Liver (tissue), 9 donors: ENCODE results near the gene CDRT4. TPM values are rescaled to one million over a fixed set of nuclear protein-coding genes. Genes with fewer than 3 reads are reported as not detected.

Source experiments
- DNase-seq: peaks from one replicate; pipeline ENCODE4 v3.0.0-alpha.2; 2017; ENCODE audit warnings: low spot score
- H3K27ac ChIP-seq, 2 donors: one replicate each; pipeline ENCODE4 v1.7.0; 2013; ENCODE audit warnings: inconsistent platforms in 2 of 2, low read length in 2 of 2, control low read depth in 1 of 2, low read depth in 1 of 2, mild to moderate bottlenecking in 1 of 2
- H3K27me3 ChIP-seq, 4 donors: one replicate each; pipeline versions ENCODE4 v1.6.1 to v1.7.0; 2013; ENCODE audit warnings: low read length in 3 of 4, inconsistent platforms in 1 of 4, mild to moderate bottlenecking in 1 of 4, moderate library complexity in 1 of 4; ENCODE audit not compliant: control insufficient read depth in 4 of 4, insufficient read depth in 4 of 4
- H3K36me3 ChIP-seq, 4 donors: one replicate each; pipeline versions ENCODE4 v1.6.1 to v1.7.0; 2013; ENCODE audit warnings: low read length in 3 of 4, mild to moderate bottlenecking in 3 of 4, low read depth in 1 of 4, moderate library complexity in 1 of 4; ENCODE audit not compliant: control insufficient read depth in 4 of 4, insufficient read depth in 3 of 4
- H3K4me1 ChIP-seq, 4 donors: one replicate each; pipeline versions ENCODE4 v1.6.1 to v1.7.0; 2013; ENCODE audit warnings: low read length in 3 of 4, mild to moderate bottlenecking in 3 of 4, moderate library complexity in 1 of 4; ENCODE audit not compliant: control insufficient read depth in 4 of 4, insufficient read depth in 4 of 4
- H3K4me3 ChIP-seq, 3 donors: one replicate each; pipeline versions ENCODE4 v1.6.1 to v1.7.0; 2013; ENCODE audit warnings: low read length in 3 of 3, control low read depth in 1 of 3, low read depth in 1 of 3, mild to moderate bottlenecking in 1 of 3
- H3K9ac ChIP-seq, 2 donors: one replicate each; pipeline ENCODE4 v1.7.0; 2013; ENCODE audit warnings: low read length in 2 of 2, mild to moderate bottlenecking in 2 of 2, moderate library complexity in 2 of 2, control low read depth in 1 of 2, low read depth in 1 of 2
- H3K9me3 ChIP-seq, 4 donors: one replicate each; pipeline versions ENCODE4 v1.6.1 to v1.7.0; 2013; ENCODE audit warnings: low read length in 3 of 4; ENCODE audit not compliant: control insufficient read depth in 4 of 4
- CTCF ChIP-seq: fragments of 150-350 bp; IDR thresholded peaks from 2 replicates; pipeline ENCODE4 v1.5.1; 2017; ENCODE audit warnings: improper control_type of control experiment, low read depth, low read length; ENCODE audit not compliant: missing input control
- EGR1 ChIP-seq, 2 donors: IDR thresholded peaks; 2 replicates each; pipeline ENCODE4 v1.6.1; 2016 to 2018; ENCODE audit warnings: antibody characterized with exemption in 2 of 2, low read depth in 2 of 2
- FOXA1 ChIP-seq: IDR thresholded peaks from 2 replicates; pipeline ENCODE4 v1.6.1; 2016; ENCODE audit warnings: antibody characterized with exemption
- FOXA2 ChIP-seq: IDR thresholded peaks from 2 replicates; pipeline ENCODE4 v1.6.1; 2016; ENCODE audit warnings: antibody characterized with exemption
- GABPA ChIP-seq, 2 donors: IDR thresholded peaks in 1 of 2; conservative IDR thresholded peaks in 1 of 2; 2 replicates each; pipeline ENCODE4 v1.6.1; 2016; ENCODE audit warnings: antibody characterized with exemption in 2 of 2, mild to moderate bottlenecking in 1 of 2, moderate library complexity in 1 of 2
- HNF4A ChIP-seq, 2 donors: conservative IDR thresholded peaks; 2 replicates each; pipeline ENCODE4 v1.6.1; 2016; ENCODE audit warnings: antibody characterized with exemption in 2 of 2, mild to moderate bottlenecking in 2 of 2
- HNF4G ChIP-seq: IDR thresholded peaks from 2 replicates; pipeline ENCODE4 v1.6.1; 2016; ENCODE audit warnings: antibody characterized with exemption
- JUND ChIP-seq, 2 donors: IDR thresholded peaks; 2 replicates each; pipeline ENCODE4 v1.6.1; 2016; ENCODE audit warnings: antibody characterized with exemption in 2 of 2
- NR2F2 ChIP-seq: IDR thresholded peaks from 2 replicates; pipeline ENCODE4 v1.6.1; 2016; ENCODE audit warnings: antibody characterized with exemption
- RAD21 ChIP-seq, 2 donors: IDR thresholded peaks; 2 replicates each; pipeline ENCODE4 v1.6.1; 2016; ENCODE audit warnings: antibody characterized with exemption in 2 of 2, mild to moderate bottlenecking in 2 of 2
- REST ChIP-seq: IDR thresholded peaks from 2 replicates; pipeline ENCODE4 v1.6.1; 2016; ENCODE audit warnings: antibody characterized with exemption, mild to moderate bottlenecking
- RXRA ChIP-seq, 2 donors: IDR thresholded peaks; 2 replicates each; pipeline ENCODE4 v1.6.1; 2017 to 2018; ENCODE audit warnings: antibody characterized with exemption in 2 of 2, mild to moderate bottlenecking in 1 of 2
- SP1 ChIP-seq: IDR thresholded peaks from 2 replicates; pipeline ENCODE4 v1.6.1; 2018; ENCODE audit warnings: antibody characterized with exemption, mild to moderate bottlenecking
- TAF1 ChIP-seq: conservative IDR thresholded peaks from 2 replicates; pipeline ENCODE4 v1.6.1; 2016; ENCODE audit warnings: antibody characterized with exemption, mild to moderate bottlenecking
- YY1 ChIP-seq: IDR thresholded peaks from 2 replicates; pipeline ENCODE4 v1.6.1; 2016; ENCODE audit warnings: antibody characterized with exemption, mild to moderate bottlenecking
- WGBS: extraction: QIAGEN DNeasy Blood & Tissue Kit; methylation state at CpG from one replicate; pipeline ENCODE4 v1.1.7; 2013; 5-methylcytosine and 5-hydroxymethylcytosine counted together
- polyA plus RNA-seq, 2 donors: library from polyadenylated mRNA; stranded (reverse) in 1 of 2; unstranded in 1 of 2; fragments of 200-250 nt in 1 of 2; fragments of >200 nt in 1 of 2; fragmentation: Nextera tagmentation in 1 of 2; extraction: Ambion mirVana in 1 of 2; gene quantifications; one replicate each; pipeline versions ENCODE4 v1.2.1 to v1.2.3, GENCODE V29; 2013 to 2015
- total RNA-seq, 2 donors: library from RNA; depleted of rRNA; stranded (reverse); fragments of >200 nt; gene quantifications; one replicate each; pipeline ENCODE4 v1.2.3, GENCODE V29; 2014
- TF ChIP-seq, protein P1 (sequence below): IDR thresholded peaks from 2 replicates; pipeline ENCODE4 v1.6.1; 2016; ENCODE audit warnings: antibody characterized with exemption
- TF ChIP-seq, protein P2 (sequence below): IDR thresholded peaks from 2 replicates; pipeline ENCODE4 v1.6.1; 2016; ENCODE audit warnings: antibody characterized with exemption
- TF ChIP-seq, protein P3 (sequence below): IDR thresholded peaks from 2 replicates; pipeline ENCODE4 v1.6.1; 2016; ENCODE audit warnings: antibody characterized with exemption
- donor health status: healthy.
- donor health status: healthy.
- donor health status: healthy.
- donor health status: healthy.
- donor health status: healthy.

The CDRT4 gene
- total and polyA plus RNA-seq, 4 donors = 0.43 to 3.3 (median 1.8) TPM; not detected in 1

DNA sequence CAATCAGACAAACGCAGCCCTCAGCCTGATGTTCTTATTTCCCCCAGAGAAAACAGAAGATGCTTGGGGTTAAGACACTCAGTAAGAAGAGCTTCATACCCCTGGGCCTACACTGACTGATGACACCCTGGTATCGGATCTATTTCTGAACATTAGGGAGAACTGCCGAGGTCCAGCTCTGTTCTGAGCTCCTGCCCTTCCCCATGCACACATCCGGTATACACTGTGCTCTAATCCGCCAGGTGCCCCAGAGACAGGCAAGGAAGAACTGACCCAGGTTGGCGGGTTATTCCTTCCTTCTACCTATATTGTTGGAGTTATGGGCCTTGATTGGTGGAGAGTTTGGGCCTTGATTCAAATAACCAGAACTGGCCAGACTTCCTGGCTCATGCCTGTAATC is 68.0 kb downstream of the CDRT4 start:
- Histone ChIP-seq H3K4me3 (no peak overlapping the region), H3K9ac (no peak overlapping the region), H3K27me3 (no peaks in the 10 kb centered on the region), H3K27ac (peak overlapping the region in 1 of 2 donors; percentile 17), H3K4me1 (no peaks in the 10 kb centered on the region), H3K9me3 (no peaks in the 10 kb centered on the region), H3K36me3 (no peaks in the 10 kb centered on the region)
- DNase-seq = no peak
- TF ChIP-seq, protein P1, sequence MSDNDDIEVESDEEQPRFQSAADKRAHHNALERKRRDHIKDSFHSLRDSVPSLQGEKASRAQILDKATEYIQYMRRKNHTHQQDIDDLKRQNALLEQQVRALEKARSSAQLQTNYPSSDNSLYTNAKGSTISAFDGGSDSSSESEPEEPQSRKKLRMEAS = no peak
- TF ChIP-seq HNF4G = no peak
- TF ChIP-seq CTCF = no peak
- TF ChIP-seq YY1 = no peak
- no peak for TF ChIP-seq FOXA2
- no peak for TF ChIP-seq EGR1 (IDR thresholded peaks at IDR 0.05; ENCODE audit: low read depth in 2 of 2)
- no peak for TF ChIP-seq GABPA (IDR thresholded peaks at IDR 0.05 in 1 of 2, conservative IDR thresholded peaks at IDR 0.05 in 1 of 2)
- WGBS = 97% methylated on average over 6 of the region's 6 CpGs

GRCh38 chr17:15398736-15399331 is 68.6 kb downstream of the CDRT4 start:
- Histone ChIP-seq H3K4me3 (no peak overlapping the region), H3K36me3 (no peaks in the 10 kb centered on the region), H3K27me3 (no peaks in the 10 kb centered on the region), H3K9me3 (no peaks in the 10 kb centered on the region), H3K27ac (peak overlapping the region in 1 of 2 donors; percentile 17), H3K4me1 (no peaks in the 10 kb centered on the region), H3K9ac (no peak overlapping the region)
- 74% methylated on average over 5 of the region's 5 CpGs for WGBS
- DNase-seq = no peak
- TF ChIP-seq SP1 (no peak), FOXA1 (no peak), TAF1 (no peak), REST (no peak), NR2F2 (no peak), JUND (IDR thresholded peaks at IDR 0.05) (no peak), HNF4A (conservative IDR thresholded peaks at IDR 0.05) (no peak), RXRA (IDR thresholded peaks at IDR 0.05) (no peak), HNF4G (no peak), RAD21 (IDR thresholded peaks at IDR 0.05) (no peak), FOXA2 (no peak), YY1 (no peak), GABPA (IDR thresholded peaks at IDR 0.05 in 1 of 2, conservative IDR thresholded peaks at IDR 0.05 in 1 of 2) (no peak), CTCF (no peak), EGR1 (IDR thresholded peaks at IDR 0.05; ENCODE audit: low read depth in 2 of 2) (no peak)
- TF ChIP-seq, protein P1 = no peak
- TF ChIP-seq, protein P2, sequence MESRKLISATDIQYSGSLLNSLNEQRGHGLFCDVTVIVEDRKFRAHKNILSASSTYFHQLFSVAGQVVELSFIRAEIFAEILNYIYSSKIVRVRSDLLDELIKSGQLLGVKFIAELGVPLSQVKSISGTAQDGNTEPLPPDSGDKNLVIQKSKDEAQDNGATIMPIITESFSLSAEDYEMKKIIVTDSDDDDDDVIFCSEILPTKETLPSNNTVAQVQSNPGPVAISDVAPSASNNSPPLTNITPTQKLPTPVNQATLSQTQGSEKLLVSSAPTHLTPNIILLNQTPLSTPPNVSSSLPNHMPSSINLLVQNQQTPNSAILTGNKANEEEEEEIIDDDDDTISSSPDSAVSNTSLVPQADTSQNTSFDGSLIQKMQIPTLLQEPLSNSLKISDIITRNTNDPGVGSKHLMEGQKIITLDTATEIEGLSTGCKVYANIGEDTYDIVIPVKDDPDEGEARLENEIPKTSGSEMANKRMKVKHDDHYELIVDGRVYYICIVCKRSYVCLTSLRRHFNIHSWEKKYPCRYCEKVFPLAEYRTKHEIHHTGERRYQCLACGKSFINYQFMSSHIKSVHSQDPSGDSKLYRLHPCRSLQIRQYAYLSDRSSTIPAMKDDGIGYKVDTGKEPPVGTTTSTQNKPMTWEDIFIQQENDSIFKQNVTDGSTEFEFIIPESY = no peak
- TF ChIP-seq, protein P3, sequence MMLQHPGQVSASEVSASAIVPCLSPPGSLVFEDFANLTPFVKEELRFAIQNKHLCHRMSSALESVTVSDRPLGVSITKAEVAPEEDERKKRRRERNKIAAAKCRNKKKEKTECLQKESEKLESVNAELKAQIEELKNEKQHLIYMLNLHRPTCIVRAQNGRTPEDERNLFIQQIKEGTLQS = no peak
